Activated naive CD4-positive, alpha-beta T cell treated with anti-CD3 and anti-CD28 coated beads for 36 hours (primary cell): ENCODE measurements around the gene MYH7B. TPM values are rescaled to one million over a fixed set of nuclear protein-coding genes. Genes with fewer than 3 reads are reported as not detected.

Experiments used
- CTCF ChIA-PET: fragments of 350-600 bp; sonication (Branson Sonifier 250); formaldehyde crosslinking; loops from one replicate; lab custom pipeline; 2021; ENCODE audit warnings: antibody characterized with exemption; lab: Charles Lee
- DNase-seq: peaks from one replicate; pipeline ENCODE4 v3.0.0-alpha.2; 2020
- H3K27ac Mint-ChIP-seq: one replicate; pipeline ENCODE4 v1.8.0; 2021; ENCODE audit warnings: mild to moderate bottlenecking, mixed read lengths
- H3K27me3 Mint-ChIP-seq: one replicate; pipeline ENCODE4 v1.8.0; 2021; ENCODE audit warnings: low read depth, mixed read lengths
- H3K36me3 Mint-ChIP-seq: one replicate; pipeline ENCODE4 v1.8.0; 2021; ENCODE audit warnings: low read depth, mixed read lengths
- H3K4me1 Mint-ChIP-seq: one replicate; pipeline ENCODE4 v1.8.0; 2021; ENCODE audit warnings: low read depth, mixed read lengths
- H3K4me3 Mint-ChIP-seq: one replicate; pipeline ENCODE4 v1.8.0; 2021; ENCODE audit warnings: mild to moderate bottlenecking, moderate library complexity, mixed read lengths
- H3K9me3 Mint-ChIP-seq: one replicate; pipeline ENCODE4 v1.8.0; 2021; ENCODE audit warnings: mixed read lengths
- intact Hi-C: fragments of 100-400 bp; cut with micrococcal nuclease; formaldehyde crosslinking; loops from one replicate; pipeline ENCODE4 v1.15.1; 2023
- total RNA-seq, 2 experiments: library from RNA; stranded (reverse); gene quantifications; one replicate each; pipeline ENCODE4 v1.2.3, GENCODE V29; 2021

The MYH7B gene
- total RNA-seq, 2 experiments from 2014 or later = 0.20 to 0.86 TPM

DNA sequence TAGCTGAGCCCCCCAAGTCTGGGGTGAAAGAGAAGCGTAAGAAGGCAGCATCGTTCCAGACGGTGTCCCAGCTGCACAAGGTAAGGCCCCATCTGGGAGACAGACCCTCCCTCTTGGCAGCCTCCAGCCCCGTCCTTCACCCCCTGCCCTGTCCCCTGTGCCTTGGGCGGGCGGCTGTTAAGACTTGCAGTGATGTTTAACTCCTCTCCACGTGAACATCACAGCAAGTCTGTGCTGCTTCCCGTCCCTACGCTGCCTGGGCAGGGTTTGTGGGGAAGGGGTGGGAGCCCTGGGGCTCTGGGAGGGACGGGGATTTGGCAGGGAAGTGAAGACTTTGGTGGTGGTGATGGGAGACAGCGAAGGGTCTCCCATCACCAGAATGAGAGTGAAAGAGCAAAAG lies 34.6 kb downstream of the MYH7B start:
- Mint-ChIP-seq H3K4me3 (no peak overlapping the region), H3K4me1 (peaks cover 2% of the 10 kb centered on the region), H3K27me3 (no peaks in the 10 kb centered on the region), H3K36me3 (no peaks in the 10 kb centered on the region), H3K9me3 (no peaks in the 10 kb centered on the region), H3K27ac (no peak overlapping the region)
- DNase-seq = no peak
- intact Hi-C loops = no loop called here
- CTCF ChIA-PET = interaction anchor here (2.3 kb wide), 1 partner anchor 116 kb away, joined by 8 read pairs; the partner anchor contains the start of gene GGT7

DNA sequence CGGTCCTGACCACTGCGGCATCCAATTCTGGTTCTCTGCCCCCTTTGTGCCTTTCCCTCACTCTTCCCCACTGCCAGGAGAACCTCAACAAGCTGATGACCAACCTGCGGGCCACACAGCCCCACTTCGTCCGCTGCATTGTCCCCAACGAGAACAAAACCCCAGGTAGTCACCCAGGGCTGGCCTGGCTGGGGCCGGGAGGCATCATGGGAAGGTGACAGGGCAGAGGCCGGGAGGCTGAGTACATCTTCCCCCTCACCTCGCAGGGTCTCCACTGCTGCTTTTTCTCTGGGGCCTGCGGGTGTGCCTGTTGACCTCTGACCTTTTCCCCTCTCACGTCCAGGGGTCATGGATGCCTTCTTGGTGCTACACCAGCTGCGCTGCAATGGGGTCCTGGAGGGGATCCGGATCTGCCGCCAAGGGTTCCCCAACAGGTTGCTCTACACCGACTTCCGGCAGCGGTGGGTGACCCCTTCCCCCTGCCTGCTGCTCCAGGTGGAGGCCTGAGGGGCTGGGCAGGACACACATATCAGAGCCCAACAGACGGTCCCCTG lies 35.1 kb downstream of the MYH7B start:
- H3K27ac Mint-ChIP-seq = no peak overlapping the region
- intact Hi-C loops = no loop called here
- no peak overlapping the region for H3K4me3 Mint-ChIP-seq
- H3K9me3 Mint-ChIP-seq = no peaks in the 10 kb centered on the region
- H3K27me3 Mint-ChIP-seq = no peaks in the 10 kb centered on the region
- no peaks in the 10 kb centered on the region for H3K36me3 Mint-ChIP-seq
- CTCF ChIA-PET = no interaction called here
- no peak for DNase-seq
- peaks cover 2% of the 10 kb centered on the region for H3K4me1 Mint-ChIP-seq

DNA sequence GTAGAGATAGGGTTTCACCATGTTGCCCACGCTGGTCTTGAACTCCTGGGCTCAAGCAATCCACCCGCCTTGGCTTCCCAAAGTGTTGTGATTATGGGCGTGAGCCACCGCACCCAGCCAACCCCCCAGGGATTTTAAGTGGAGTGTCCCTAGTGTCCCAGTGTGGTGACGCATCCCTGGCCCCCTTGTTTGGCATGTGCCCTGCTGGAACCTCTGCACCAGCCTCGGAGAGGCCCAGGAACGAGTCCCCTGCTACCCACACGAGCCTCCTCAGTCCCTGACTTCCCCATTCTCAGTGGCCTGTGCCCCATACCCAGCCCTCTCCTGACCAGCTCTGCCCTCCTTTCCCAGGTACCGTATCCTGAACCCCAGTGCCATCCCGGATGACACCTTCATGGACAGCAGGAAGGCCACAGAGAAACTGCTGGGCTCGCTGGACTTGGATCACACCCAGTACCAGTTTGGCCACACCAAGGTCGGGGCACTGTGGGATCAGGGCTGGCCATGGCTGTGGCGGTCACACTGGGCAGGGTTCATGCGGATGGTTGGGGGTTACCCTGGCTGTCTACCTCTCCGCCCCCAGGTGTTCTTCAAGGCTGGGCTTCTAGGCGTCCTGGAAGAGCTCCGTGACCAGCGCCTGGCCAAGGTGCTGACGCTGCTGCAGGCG lies 37.2 kb downstream of the MYH7B start:
- intact Hi-C loops = no loop called here
- Mint-ChIP-seq H3K4me1 (peaks cover 2% of the 10 kb centered on the region), H3K9me3 (no peaks in the 10 kb centered on the region), H3K4me3 (no peak overlapping the region), H3K36me3 (peaks cover 8% of the 10 kb centered on the region), H3K27ac (no peak overlapping the region), H3K27me3 (no peaks in the 10 kb centered on the region)
- CTCF ChIA-PET = no interaction called here
- no peak for DNase-seq

DNA sequence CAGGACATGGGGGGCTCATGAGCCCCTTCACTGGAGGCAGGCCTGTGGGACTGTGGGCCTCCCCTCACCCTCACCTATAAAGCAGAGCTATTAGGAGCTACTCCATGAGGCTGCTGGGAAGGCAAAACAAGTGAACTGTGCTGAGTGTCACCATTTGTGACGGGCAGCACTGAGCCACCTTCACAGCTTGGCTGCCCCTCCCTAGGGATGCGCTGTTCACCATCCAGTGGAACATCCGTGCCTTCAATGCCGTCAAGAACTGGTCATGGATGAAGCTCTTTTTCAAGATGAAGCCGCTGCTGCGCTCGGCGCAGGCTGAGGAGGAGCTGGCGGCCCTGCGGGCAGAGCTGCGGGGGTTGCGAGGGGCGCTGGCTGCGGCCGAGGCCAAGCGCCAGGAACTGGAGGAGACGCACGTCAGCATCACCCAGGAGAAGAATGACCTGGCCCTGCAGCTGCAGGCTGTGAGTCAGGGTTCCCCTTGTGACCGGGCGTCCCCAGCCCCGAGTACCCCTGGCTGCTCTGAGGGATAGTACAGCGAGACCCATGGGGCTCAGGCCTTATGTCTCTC lies 38.4 kb downstream of the MYH7B start:
- peaks cover 9% of the 10 kb centered on the region for H3K36me3 Mint-ChIP-seq
- no peak overlapping the region for H3K4me3 Mint-ChIP-seq
- intact Hi-C loops = no loop called here
- no peaks in the 10 kb centered on the region for H3K4me1 Mint-ChIP-seq
- no peaks in the 10 kb centered on the region for H3K27me3 Mint-ChIP-seq
- no peak for DNase-seq
- CTCF ChIA-PET = no interaction called here
- no peaks in the 10 kb centered on the region for H3K9me3 Mint-ChIP-seq
- H3K27ac Mint-ChIP-seq = no peak overlapping the region

DNA sequence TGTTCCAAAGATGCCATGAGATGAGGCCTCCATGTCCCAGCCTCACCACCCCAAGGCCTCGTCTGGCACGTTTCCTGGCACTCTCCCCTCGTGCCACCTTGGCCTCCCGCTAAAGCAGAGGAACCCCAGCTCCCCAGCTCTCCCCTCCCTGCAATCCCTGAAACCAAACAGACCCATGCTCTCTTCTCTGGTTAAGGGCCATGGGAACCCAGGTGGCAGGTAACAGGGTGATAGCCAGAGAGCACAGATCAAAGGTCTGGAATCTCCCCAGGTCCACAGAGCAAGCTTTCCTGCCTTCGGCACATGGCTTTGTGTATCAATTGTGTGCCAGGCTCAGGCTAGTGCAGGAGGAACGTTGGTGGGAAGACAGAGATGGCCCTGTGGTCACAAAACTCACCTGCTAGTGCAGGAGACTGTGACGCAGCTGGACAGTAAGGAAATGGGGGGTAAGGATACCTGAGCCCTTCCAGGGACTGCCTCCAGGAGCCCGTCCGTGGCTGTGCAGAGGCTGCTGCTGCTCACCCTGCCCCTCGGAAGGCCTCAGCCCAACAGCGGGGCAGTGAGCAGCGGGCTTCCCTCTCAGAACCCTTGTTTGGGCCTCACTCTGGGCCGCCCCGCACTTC lies 39.0 kb downstream of the MYH7B start:
- intact Hi-C loops = no loop called here
- Mint-ChIP-seq H3K4me3 (no peak overlapping the region), H3K27me3 (no peaks in the 10 kb centered on the region), H3K36me3 (peaks cover 13% of the 10 kb centered on the region), H3K27ac (no peak overlapping the region), H3K4me1 (no peaks in the 10 kb centered on the region), H3K9me3 (no peaks in the 10 kb centered on the region)
- CTCF ChIA-PET = no interaction called here
- no peak for DNase-seq

DNA sequence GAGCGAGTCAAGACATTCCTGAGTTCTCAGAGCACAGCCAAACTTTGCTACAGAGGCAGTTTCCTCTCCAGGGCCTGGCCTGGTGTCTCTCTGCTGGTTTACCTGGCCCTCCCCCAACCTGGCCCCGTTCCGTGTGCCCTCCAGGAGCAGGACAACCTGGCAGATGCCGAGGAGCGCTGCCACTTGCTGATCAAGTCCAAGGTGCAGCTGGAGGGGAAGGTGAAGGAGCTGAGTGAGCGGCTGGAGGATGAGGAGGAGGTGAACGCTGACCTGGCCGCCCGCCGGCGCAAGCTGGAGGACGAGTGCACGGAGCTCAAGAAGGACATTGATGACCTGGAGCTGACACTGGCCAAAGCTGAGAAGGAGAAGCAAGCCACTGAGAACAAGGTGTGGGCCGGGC lies 39.5 kb downstream of the MYH7B start:
- no peak overlapping the region for H3K4me3 Mint-ChIP-seq
- CTCF ChIA-PET = interaction anchor here (0.5 kb wide), 1 partner anchor 563 kb away, joined by 3 read pairs; no protein-coding TSS in a partner anchor
- H3K27me3 Mint-ChIP-seq = no peaks in the 10 kb centered on the region
- DNase-seq = no peak
- peaks cover 13% of the 10 kb centered on the region for H3K36me3 Mint-ChIP-seq
- H3K27ac Mint-ChIP-seq = no peak overlapping the region
- H3K4me1 Mint-ChIP-seq = no peaks in the 10 kb centered on the region
- H3K9me3 Mint-ChIP-seq = no peaks in the 10 kb centered on the region
- intact Hi-C loops = no loop called here

DNA sequence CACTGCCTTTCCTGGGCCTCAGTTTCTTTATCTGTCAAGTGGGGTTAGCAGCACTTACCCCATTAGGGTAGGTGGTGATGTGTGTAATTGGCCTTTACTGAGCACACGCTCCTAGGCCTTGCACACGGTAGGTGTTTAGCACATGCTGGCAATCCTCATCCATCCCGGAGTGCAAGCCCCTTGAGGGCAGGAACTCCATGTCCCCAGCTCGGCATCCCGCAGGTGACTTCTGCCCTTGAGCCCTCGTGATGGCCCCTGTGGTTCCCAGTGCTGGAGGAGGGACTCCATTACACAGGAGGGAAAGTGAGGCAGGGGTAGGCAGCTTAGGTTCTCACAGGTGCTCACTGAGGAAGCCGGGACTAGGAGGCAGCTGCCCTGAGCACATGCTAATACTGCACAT lies 40.0 kb downstream of the MYH7B start:
- no peaks in the 10 kb centered on the region for H3K27me3 Mint-ChIP-seq
- no peaks in the 10 kb centered on the region for H3K9me3 Mint-ChIP-seq
- no peak for DNase-seq
- CTCF ChIA-PET = interaction anchor here (0.5 kb wide), 1 partner anchor 564 kb away, joined by 3 read pairs; no protein-coding TSS in a partner anchor
- H3K27ac Mint-ChIP-seq = no peak overlapping the region
- H3K36me3 Mint-ChIP-seq = peaks cover 13% of the 10 kb centered on the region
- H3K4me1 Mint-ChIP-seq = no peaks in the 10 kb centered on the region
- intact Hi-C loops = no loop called here
- H3K4me3 Mint-ChIP-seq = no peak overlapping the region

DNA sequence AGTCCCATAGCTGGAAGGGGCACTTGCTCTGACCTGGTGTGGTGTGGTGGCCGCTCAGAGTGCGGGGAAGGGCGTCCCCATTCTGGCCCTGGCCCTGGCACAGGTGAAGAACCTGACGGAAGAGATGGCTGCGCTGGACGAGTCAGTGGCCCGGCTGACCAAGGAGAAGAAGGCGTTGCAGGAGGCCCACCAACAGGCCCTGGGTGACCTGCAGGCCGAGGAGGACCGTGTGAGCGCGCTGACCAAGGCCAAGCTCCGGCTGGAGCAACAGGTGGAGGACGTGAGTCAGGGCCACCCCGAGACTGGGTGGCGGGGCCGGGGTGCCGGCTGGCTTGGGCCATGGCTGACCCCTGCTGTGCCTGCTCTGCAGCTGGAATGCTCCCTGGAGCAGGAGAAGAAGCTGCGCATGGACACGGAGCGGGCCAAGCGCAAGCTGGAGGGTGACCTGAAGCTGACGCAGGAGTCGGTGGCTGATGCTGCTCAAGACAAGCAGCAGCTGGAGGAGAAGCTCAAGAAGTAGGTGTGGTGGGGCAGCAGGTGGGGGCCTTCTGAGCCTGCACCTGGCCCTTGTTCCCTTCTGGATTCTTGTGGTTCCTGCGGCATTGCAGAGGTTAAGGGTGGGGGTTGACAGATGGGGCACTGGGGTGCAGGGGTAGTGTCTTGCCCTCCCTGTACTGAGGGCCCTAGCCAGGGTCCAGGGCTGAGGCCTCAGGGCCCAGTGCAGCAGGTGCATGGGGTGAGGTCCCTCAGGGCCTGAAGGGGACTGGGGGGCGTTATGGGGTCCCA lies 40.8 kb downstream of the MYH7B start:
- CTCF ChIA-PET = no interaction called here
- DNase-seq = no peak
- Mint-ChIP-seq H3K27me3 (no peaks in the 10 kb centered on the region), H3K27ac (no peak overlapping the region), H3K4me3 (no peak overlapping the region), H3K4me1 (no peaks in the 10 kb centered on the region), H3K36me3 (peaks cover 13% of the 10 kb centered on the region), H3K9me3 (no peaks in the 10 kb centered on the region)
- intact Hi-C loops = no loop called here

DNA sequence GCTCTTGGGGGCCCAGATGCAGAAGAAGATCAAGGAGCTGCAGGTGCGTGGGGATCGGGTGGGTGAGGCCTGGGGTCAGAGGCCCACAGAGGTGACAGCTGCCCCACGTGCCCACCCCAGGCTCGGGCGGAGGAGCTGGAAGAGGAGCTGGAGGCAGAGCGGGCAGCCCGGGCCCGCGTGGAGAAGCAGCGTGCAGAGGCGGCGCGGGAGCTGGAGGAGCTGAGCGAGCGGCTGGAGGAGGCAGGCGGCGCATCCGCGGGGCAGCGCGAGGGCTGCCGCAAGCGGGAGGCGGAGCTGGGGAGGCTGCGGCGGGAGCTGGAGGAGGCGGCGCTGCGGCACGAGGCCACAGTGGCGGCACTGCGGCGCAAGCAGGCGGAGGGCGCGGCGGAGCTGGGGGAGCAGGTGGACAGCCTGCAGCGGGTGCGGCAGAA lies 41.5 kb downstream of the MYH7B start:
- no peak overlapping the region for H3K4me3 Mint-ChIP-seq
- CTCF ChIA-PET = interaction anchor here (0.8 kb wide), 1 partner anchor 123 kb away, joined by 3 read pairs; no protein-coding TSS in a partner anchor
- intact Hi-C loops = no loop called here
- no peaks in the 10 kb centered on the region for H3K9me3 Mint-ChIP-seq
- no peak for DNase-seq
- H3K4me1 Mint-ChIP-seq = no peaks in the 10 kb centered on the region
- H3K27me3 Mint-ChIP-seq = no peaks in the 10 kb centered on the region
- no peak overlapping the region for H3K27ac Mint-ChIP-seq
- peaks cover 13% of the 10 kb centered on the region for H3K36me3 Mint-ChIP-seq

DNA sequence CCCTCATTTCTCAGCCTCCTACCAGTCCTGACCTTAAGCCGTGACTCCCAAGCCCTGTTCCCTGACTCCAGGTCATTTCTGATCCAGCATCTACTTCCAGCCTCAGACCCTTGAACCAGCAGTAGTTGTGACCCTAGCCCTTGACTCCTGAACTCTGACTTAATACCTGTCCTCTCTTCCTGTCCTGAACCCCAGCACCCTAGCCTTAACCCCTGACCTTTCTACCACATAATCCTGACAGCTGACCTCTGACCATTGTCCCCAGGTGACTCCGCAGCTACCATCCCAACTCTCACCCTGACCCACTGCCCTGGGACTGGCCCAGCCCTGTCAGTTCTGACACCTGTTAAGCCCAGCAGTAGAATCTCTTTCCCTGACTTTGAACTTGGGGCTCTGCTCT lies 42.1 kb downstream of the MYH7B start:
- H3K4me3 Mint-ChIP-seq = no peak overlapping the region
- CTCF ChIA-PET = interaction anchor here (0.8 kb wide), 1 partner anchor 124 kb away, joined by 3 read pairs; no protein-coding TSS in a partner anchor
- H3K4me1 Mint-ChIP-seq = no peaks in the 10 kb centered on the region
- H3K27ac Mint-ChIP-seq = no peak overlapping the region
- H3K36me3 Mint-ChIP-seq = peaks cover 13% of the 10 kb centered on the region
- intact Hi-C loops = no loop called here
- no peak for DNase-seq
- H3K9me3 Mint-ChIP-seq = no peaks in the 10 kb centered on the region
- H3K27me3 Mint-ChIP-seq = no peaks in the 10 kb centered on the region

DNA sequence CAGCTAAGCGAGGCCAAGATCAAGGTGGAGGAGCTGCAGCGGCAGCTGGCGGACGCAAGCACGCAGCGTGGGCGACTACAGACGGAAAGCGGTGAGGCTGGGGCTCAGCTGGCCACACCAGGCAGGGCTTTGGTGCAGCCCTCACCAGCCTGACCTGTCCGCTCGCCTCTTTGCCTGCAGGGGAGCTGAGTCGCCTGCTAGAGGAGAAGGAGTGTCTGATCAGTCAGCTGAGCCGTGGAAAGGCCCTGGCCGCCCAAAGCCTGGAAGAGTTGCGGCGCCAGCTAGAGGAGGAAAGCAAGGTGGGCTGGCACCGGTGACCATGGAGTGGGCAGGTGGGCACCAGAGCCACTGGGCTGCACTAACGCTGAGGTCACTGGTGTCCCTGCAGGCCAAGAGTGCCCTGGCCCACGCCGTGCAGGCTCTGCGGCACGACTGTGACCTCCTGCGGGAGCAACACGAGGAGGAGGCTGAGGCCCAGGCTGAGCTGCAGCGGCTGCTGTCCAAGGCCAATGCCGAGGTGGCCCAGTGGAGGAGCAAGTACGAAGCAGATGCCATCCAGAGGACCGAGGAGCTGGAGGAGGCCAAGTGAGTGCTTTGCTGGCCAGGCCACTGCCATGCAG lies 42.8 kb downstream of the MYH7B start:
- peaks cover 13% of the 10 kb centered on the region for H3K36me3 Mint-ChIP-seq
- H3K4me1 Mint-ChIP-seq = no peaks in the 10 kb centered on the region
- H3K27ac Mint-ChIP-seq = no peak overlapping the region
- no peaks in the 10 kb centered on the region for H3K9me3 Mint-ChIP-seq
- no peak for DNase-seq
- H3K27me3 Mint-ChIP-seq = no peaks in the 10 kb centered on the region
- CTCF ChIA-PET = interaction anchor here (1.0 kb wide), 1 partner anchor 124 kb away, joined by 3 read pairs; no protein-coding TSS in a partner anchor
- no peak overlapping the region for H3K4me3 Mint-ChIP-seq
- intact Hi-C loops = no loop called here
